Right atrium auricular region (tissue), 2 donors: ENCODE results near the gene AMMECR1L. TPM values are rescaled to one million over a fixed set of nuclear protein-coding genes. Genes with fewer than 3 reads are reported as not detected.

Experiments
- DNase-seq: peaks from one replicate; pipeline ENCODE4 v3.0.0-alpha.2; 2019; ENCODE audit warnings: low spot score
- H3K27ac ChIP-seq, 2 donors: fragments of 200-600 bp; sonication (generic); 1 replicate in 1 of 2; 2 replicates in 1 of 2; pipeline ENCODE4 v1.5.1; 2016 to 2019
- H3K27me3 ChIP-seq, 2 donors: fragments of 200-600 bp; sonication (generic); one replicate each; pipeline versions ENCODE4 v1.5.1 to v1.6.0; 2017 to 2019
- H3K36me3 ChIP-seq: fragments of 200-600 bp; sonication (generic); one replicate; pipeline ENCODE4 v1.5.1; 2016
- H3K4me1 ChIP-seq, 2 donors: fragments of 200-600 bp; sonication (generic); one replicate each; pipeline versions ENCODE4 v1.5.1 to v1.6.0; 2017 to 2019
- H3K4me3 ChIP-seq, 2 donors: fragments of 200-600 bp; sonication (generic); 1 replicate in 1 of 2; 2 replicates in 1 of 2; pipeline ENCODE4 v1.5.1; 2017 to 2019; ENCODE audit warnings: mild to moderate bottlenecking in 1 of 2, moderate library complexity in 1 of 2
- H3K9me3 ChIP-seq, 2 donors: fragments of 200-600 bp; sonication (generic); one replicate each; pipeline ENCODE4 v1.5.1; 2019
- total RNA-seq, 2 donors: library from RNA; depleted of rRNA; stranded (reverse); fragments of >200 nt; gene quantifications; one replicate each; pipeline ENCODE4 v1.1.0, GENCODE V29; 2016
- TF ChIP-seq, protein P1 (sequence below), 2 donors: fragments of 200-600 bp; sonication (generic); IDR thresholded peaks; one replicate each; pipeline ENCODE4 v1.5.1; 2019; ENCODE audit warnings: antibody characterized with exemption in 2 of 2

The AMMECR1L gene
- total RNA-seq, 2 donors from 2014 or later: 7.4 to 10.0 TPM

- Histone ChIP-seq H3K27ac (no peak overlapping the region), H3K4me3 (no peak overlapping the region), H3K27me3 (no peaks in the 10 kb centered on the region), H3K9me3 (no peaks in the 10 kb centered on the region), H3K36me3 (peaks cover 55% of the 10 kb centered on the region), H3K4me1 (peaks cover 0 to 25% of the 10 kb centered on the region in 2 donors)
- DNase-seq: no peak
- TF ChIP-seq, protein P1, sequence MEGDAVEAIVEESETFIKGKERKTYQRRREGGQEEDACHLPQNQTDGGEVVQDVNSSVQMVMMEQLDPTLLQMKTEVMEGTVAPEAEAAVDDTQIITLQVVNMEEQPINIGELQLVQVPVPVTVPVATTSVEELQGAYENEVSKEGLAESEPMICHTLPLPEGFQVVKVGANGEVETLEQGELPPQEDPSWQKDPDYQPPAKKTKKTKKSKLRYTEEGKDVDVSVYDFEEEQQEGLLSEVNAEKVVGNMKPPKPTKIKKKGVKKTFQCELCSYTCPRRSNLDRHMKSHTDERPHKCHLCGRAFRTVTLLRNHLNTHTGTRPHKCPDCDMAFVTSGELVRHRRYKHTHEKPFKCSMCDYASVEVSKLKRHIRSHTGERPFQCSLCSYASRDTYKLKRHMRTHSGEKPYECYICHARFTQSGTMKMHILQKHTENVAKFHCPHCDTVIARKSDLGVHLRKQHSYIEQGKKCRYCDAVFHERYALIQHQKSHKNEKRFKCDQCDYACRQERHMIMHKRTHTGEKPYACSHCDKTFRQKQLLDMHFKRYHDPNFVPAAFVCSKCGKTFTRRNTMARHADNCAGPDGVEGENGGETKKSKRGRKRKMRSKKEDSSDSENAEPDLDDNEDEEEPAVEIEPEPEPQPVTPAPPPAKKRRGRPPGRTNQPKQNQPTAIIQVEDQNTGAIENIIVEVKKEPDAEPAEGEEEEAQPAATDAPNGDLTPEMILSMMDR (IDR thresholded peaks at IDR 0.05): no peak
These were observed 13.4 kb downstream of the AMMECR1L start for GRCh38 chr2:127872354-127872753.

- Histone ChIP-seq H3K27me3 (no peaks in the 10 kb centered on the region), H3K36me3 (peaks cover 77% of the 10 kb centered on the region), H3K9me3 (no peaks in the 10 kb centered on the region), H3K4me1 (no peaks in the 10 kb centered on the region), H3K27ac (no peak overlapping the region), H3K4me3 (no peak overlapping the region)
- no peak for DNase-seq
- TF ChIP-seq, protein P1 (IDR thresholded peaks at IDR 0.05): no peak
These were observed 19.8 kb downstream of the AMMECR1L start for GRCh38 chr2:127865926-127866325.

GRCh38 chr2:127864877-127865276 lies 20.9 kb downstream of the AMMECR1L start:
- Histone ChIP-seq H3K36me3 (peaks cover 68% of the 10 kb centered on the region), H3K9me3 (no peaks in the 10 kb centered on the region), H3K27ac (no peak overlapping the region), H3K4me1 (peaks cover 0 to 10% of the 10 kb centered on the region in 2 donors), H3K4me3 (no peak overlapping the region), H3K27me3 (no peaks in the 10 kb centered on the region)
- no peak for DNase-seq
- TF ChIP-seq, protein P1 (IDR thresholded peaks at IDR 0.05): no peak

DNA sequence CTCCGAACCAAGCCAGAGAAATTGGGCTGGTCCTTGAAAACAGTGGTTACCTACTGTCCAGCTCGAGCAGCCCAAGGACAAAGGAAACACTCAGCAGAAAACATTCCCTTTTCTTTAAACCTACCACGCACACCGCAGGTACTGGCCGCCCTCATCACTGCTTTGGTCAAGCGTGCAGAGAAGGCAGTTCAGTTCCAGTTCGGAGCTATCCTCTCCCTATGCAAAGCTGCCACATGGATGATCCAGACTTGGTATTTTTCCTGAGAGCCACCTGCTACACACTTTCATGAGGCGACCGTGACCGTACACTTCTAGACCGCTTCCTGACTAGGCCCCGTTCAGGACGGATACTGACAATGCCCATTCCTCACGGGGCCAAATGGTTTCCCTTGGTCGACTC lies 23.5 kb downstream of the AMMECR1L start:
- no peak overlapping the region for H3K27ac ChIP-seq
- TF ChIP-seq, protein P1 (IDR thresholded peaks at IDR 0.05): no peak
- no peaks in the 10 kb centered on the region for H3K9me3 ChIP-seq
- DNase-seq: no peak
- H3K4me3 ChIP-seq: no peak overlapping the region
- peaks cover 42% of the 10 kb centered on the region for H3K36me3 ChIP-seq
- no peaks in the 10 kb centered on the region for H3K27me3 ChIP-seq
- H3K4me1 ChIP-seq: peaks cover 0 to 22% of the 10 kb centered on the region in 2 donors

DNA sequence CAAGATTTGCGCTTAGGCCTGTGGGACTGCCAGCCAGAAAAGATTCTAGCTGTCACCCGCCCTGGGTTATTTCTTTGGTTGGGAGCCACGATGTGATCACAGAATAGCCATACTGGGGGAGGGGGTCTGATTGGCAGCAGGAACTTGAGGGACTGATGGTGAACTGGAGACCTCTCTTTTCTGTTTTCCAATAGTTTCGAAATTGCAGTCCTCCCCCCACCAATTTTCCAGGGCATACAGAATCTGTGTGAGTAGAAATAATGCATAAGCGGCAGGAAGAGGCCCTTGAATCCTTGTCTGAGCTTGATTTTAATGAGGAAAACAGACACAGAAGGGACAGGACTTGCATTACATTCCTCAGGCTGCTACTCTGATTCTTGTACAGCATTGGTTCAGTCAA lies 25.6 kb downstream of the AMMECR1L start:
- TF ChIP-seq, protein P1 (IDR thresholded peaks at IDR 0.05): no peak
- no peaks in the 10 kb centered on the region for H3K9me3 ChIP-seq
- peaks cover 23% of the 10 kb centered on the region for H3K36me3 ChIP-seq
- peaks cover 0 to 39% of the 10 kb centered on the region in 2 donors for H3K4me1 ChIP-seq
- no peak overlapping the region for H3K4me3 ChIP-seq
- H3K27ac ChIP-seq: no peak overlapping the region
- no peak for DNase-seq
- H3K27me3 ChIP-seq: no peaks in the 10 kb centered on the region

GRCh38 chr2:127859712-127860085 lies 26.1 kb downstream of the AMMECR1L start:
- DNase-seq: no peak
- Histone ChIP-seq H3K36me3 (peaks cover 18% of the 10 kb centered on the region), H3K27ac (no peak overlapping the region), H3K27me3 (no peaks in the 10 kb centered on the region), H3K4me3 (no peak overlapping the region), H3K4me1 (peaks cover 0 to 39% of the 10 kb centered on the region in 2 donors), H3K9me3 (no peaks in the 10 kb centered on the region)
- TF ChIP-seq, protein P1 (IDR thresholded peaks at IDR 0.05): no peak
